ENCODE data around the gene DCTN2.
"Not testable (repeated sequence)": the region's sequence is repeated elsewhere in the genome, so short reads cannot be mapped to it uniquely, and the experiment has no call there.

The DCTN2 gene

GRCh38 chr12:57515934-57516541, 31.0 kb downstream of the DCTN2 start:
- H3K27ac ChIP-seq: no peak overlapping the region
- no peak overlapping the region for H3K4me3 ChIP-seq (ENCODE audit: low read depth, low read length)
- peaks cover 89% of the 10 kb centered on the region for H3K36me3 ChIP-seq
- no peaks in the 10 kb centered on the region for H3K9me3 ChIP-seq (ENCODE audit: severe bottlenecking)
- no peak for DNase-seq
- no peak for TF ChIP-seq CTCF (IDR thresholded peaks at IDR 0.05; ENCODE audit: low read depth, low read length)
- H3K27me3 ChIP-seq (ENCODE audit: insufficient read depth, low read depth, severe bottlenecking): no peaks in the 10 kb centered on the region

- Histone ChIP-seq H3K9me3 (ENCODE audit: severe bottlenecking) (no peaks in the 10 kb centered on the region), H3K27ac (no peak overlapping the region; the same call in 1 of the 2 replicates), H3K36me3 (peaks cover 95% of the 10 kb centered on the region), H3K27me3 (ENCODE audit: insufficient read depth, low read depth, severe bottlenecking) (no peaks in the 10 kb centered on the region), H3K4me3 (ENCODE audit: low read depth, low read length) (no peak overlapping the region)
- no peak for DNase-seq
- TF ChIP-seq CTCF (IDR thresholded peaks at IDR 0.05; ENCODE audit: low read depth, low read length): no peak
These were observed 31.5 kb downstream of the DCTN2 start for GRCh38 chr12:57515408-57515933.

- Histone ChIP-seq H3K4me3 (ENCODE audit: low read depth, low read length) (no peak overlapping the region), H3K27ac (no peak overlapping the region; the same call in 1 of the 2 replicates), H3K9me3 (ENCODE audit: severe bottlenecking) (no peaks in the 10 kb centered on the region), H3K36me3 (peaks cover 97% of the 10 kb centered on the region), H3K27me3 (ENCODE audit: insufficient read depth, low read depth, severe bottlenecking) (no peaks in the 10 kb centered on the region)
- DNase-seq: no peak
- no peak for TF ChIP-seq CTCF (IDR thresholded peaks at IDR 0.05; ENCODE audit: low read depth, low read length)
These were observed 32.1 kb downstream of the DCTN2 start for GRCh38 chr12:57514720-57515407.

- not testable (repeated sequence) for H3K9me3 ChIP-seq (ENCODE audit: severe bottlenecking); H3K27ac ChIP-seq; H3K27me3 ChIP-seq (ENCODE audit: insufficient read depth, low read depth, severe bottlenecking); H3K4me3 ChIP-seq (ENCODE audit: low read depth, low read length); DNase-seq
- H3K36me3 ChIP-seq: peaks cover 97% of the 10 kb centered on the region
These were observed 32.7 kb downstream of the DCTN2 start for GRCh38 chr12:57514246-57514645.

GRCh38 chr12:57513677-57514076, 33.3 kb downstream of the DCTN2 start:
- H3K27me3 ChIP-seq (ENCODE audit: insufficient read depth, low read depth, severe bottlenecking); DNase-seq; H3K9me3 ChIP-seq (ENCODE audit: severe bottlenecking); H3K27ac ChIP-seq; H3K4me3 ChIP-seq (ENCODE audit: low read depth, low read length): not testable (repeated sequence)
- peaks cover 97% of the 10 kb centered on the region for H3K36me3 ChIP-seq

- Histone ChIP-seq H3K9me3 (ENCODE audit: severe bottlenecking) (no peaks in the 10 kb centered on the region), H3K36me3 (peaks cover 97% of the 10 kb centered on the region), H3K4me3 (ENCODE audit: low read depth, low read length) (no peak overlapping the region), H3K27ac (no peak overlapping the region), H3K27me3 (ENCODE audit: insufficient read depth, low read depth, severe bottlenecking) (no peaks in the 10 kb centered on the region)
- no peak for DNase-seq
- no peak for TF ChIP-seq CTCF (IDR thresholded peaks at IDR 0.05; ENCODE audit: low read depth, low read length)
These were observed 33.7 kb downstream of the DCTN2 start for GRCh38 chr12:57513266-57513665.

All from WERI-Rb-1 (cell line).